GM19468 (cell line): ENCODE results near the gene FGF21.

Experiments used
- ATAC-seq: cut with Tn5 transposase; IDR thresholded peaks from one replicate; pipeline ENCODE4 v1.9.1; 2021; ENCODE audit warnings: mild to moderate bottlenecking, moderate library complexity, moderate number of reproducible peaks; ENCODE audit not compliant: unreplicated experiment; ENCODE audit errors: extremely low read depth

Gene FGF21

DNA sequence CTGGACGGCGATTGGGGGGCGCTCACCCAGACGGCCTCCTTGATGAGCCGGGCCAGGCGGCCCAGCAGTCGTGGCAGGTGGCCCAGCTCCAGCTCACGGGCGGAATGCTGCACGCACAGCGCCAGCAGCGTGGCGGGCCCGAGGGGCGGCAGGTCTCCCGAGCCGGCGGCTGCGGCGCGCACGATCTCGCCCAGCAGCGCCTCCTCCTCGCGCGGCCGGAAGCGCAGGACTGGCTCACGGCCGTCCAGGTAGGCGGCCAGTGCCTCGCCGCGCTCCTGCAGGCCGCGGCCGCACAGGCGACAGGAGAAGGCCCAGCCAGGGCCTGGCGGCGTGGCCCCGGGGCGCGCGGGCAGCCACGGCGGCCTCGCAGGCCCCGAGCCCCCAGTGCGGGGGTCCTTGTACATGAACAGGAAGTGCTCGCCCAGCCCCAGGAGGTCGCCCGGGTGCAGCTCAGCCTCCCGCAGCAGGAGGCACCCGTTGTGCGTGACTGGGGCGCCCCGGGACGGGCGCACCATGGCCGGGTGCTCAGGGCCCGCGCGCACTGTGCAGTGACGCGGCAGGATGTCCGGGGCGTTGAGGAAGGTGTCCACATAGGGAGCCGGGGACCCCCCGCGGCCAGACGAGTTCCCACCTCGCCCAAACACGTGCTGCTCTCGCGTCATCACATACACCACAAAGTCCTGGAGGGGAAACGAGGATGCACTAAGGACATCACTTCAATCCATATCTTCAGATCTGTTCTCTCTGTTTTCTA is 26.2 kb upstream of the FGF21 start:
- no peak for ATAC-seq

DNA sequence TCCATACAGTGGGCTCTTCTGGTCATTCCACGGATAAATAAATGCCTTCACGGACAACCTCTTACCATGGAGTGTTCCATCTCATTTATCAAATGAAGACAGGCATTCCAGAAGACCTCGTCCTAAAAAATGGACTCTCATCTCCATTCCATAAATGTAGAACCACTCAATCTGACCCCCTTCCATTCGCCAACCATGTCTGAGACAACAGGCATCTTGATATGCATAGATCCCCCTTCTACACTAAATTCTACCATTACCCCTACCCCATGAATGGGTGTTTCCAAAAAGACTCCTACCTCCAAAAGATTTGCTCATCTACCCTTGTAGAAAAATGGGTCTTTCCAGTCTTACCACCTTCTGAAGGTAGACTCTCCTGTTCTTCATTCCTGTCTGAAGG is 23.9 kb upstream of the FGF21 start:
- ATAC-seq, result no peak

DNA sequence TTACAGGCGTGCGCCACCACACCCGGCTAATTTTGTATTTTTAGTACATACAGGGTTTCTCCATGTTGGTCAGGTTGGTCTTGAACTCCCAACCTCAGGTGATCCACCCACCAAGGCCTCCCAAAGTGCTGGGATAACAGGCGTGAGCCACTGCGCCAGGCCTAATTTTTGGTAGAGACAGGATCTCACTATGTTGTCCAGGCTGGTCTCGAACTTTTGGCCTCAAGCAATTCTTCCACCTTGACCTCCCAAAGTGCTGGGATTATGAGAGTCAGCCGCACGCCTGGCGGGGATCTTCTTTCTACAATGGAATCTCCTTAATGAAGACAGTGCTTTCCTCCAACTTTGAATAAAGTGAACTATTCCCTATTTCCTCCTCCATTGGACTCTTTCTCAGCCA is 20.7 kb upstream of the FGF21 start:
- ATAC-seq, result no peak

GRCh38 chr19:48735031-48735615 is 20.2 kb upstream of the FGF21 start:
- no peak for ATAC-seq

DNA sequence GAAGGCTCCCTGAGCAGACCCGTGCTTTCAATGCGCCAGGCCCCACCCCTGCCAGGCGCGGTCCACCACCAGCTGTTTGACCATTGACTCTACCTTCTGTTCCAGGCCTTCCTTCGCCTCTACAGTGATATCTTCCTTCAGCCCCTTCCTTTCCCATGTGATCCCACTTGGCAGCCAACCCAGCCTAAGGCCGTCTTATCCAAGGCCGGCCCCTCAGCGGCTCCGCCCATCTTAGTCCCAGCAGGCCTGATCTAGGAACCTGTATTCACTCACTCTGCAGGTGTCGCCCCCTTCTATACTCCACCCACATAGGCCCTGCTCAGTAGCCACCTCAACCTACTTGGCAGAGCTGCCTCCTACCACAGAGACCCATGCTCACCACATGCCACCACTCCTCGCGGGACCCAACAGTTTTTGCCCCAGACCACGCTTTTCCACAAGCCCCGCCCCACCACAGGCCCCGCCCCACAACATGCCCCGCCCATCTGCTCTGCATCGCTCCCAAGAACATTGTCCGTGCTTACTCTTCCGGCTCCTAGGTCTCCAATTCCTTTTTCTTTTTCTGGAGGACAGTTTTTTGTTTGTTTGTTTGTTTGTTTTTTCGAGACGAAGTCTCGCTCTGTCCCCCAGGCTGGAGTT is 17.8 kb upstream of the FGF21 start:
- no peak for ATAC-seq

GRCh38 chr19:48738557-48739403 is 16.5 kb upstream of the FGF21 start:
- ATAC-seq, result peak; percentile 19

- no peak for ATAC-seq
These were observed 15.7 kb upstream of the FGF21 start for GRCh38 chr19:48739404-48740163.

DNA sequence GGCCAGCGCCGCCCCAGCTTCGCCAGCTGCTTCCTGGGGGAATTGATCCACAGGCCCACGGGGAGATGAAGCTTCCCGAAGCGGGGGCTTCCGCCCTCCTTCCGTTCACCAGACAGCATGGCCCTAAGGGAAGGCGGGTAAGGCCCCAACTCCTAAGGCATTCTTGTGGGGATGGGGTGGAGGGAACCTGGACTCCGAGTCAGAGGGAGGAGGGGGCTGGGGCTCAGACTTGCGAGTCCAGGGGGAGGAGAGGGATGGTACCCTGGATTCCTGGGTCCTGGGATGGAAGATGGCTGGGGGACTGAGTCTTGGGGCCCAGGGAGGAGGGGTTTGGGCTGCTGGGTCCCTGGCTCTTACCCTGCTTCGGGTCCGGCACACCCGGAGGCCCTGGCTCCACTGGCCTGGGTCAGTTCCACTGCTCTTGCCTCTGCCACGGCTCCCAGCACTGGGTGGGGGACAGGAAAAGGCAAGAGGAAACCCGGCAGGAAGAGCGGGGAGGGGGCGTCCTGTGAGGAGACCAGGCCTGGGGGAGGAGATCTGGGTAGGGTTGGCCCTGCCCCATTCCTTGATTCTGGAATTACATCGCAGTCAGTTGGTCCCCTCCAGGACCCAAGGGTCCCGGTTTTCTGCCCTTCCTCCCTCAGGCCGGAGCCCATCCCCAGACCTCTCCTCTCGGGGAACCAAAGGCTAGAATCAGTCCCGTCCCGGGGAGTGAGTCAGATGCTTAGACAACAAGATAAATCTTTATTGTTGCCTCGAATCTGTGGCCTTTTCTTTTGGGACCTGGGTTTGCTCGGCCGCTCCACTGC is 15.0 kb upstream of the FGF21 start, which contains the start of gene RASIP1:
Gene RASIP1 (minus strand): TSS at position 447 of the 809 bp plus-strand sequence. CDS start 328 bp downstream, at position 119.
- ATAC-seq, result no peak

DNA sequence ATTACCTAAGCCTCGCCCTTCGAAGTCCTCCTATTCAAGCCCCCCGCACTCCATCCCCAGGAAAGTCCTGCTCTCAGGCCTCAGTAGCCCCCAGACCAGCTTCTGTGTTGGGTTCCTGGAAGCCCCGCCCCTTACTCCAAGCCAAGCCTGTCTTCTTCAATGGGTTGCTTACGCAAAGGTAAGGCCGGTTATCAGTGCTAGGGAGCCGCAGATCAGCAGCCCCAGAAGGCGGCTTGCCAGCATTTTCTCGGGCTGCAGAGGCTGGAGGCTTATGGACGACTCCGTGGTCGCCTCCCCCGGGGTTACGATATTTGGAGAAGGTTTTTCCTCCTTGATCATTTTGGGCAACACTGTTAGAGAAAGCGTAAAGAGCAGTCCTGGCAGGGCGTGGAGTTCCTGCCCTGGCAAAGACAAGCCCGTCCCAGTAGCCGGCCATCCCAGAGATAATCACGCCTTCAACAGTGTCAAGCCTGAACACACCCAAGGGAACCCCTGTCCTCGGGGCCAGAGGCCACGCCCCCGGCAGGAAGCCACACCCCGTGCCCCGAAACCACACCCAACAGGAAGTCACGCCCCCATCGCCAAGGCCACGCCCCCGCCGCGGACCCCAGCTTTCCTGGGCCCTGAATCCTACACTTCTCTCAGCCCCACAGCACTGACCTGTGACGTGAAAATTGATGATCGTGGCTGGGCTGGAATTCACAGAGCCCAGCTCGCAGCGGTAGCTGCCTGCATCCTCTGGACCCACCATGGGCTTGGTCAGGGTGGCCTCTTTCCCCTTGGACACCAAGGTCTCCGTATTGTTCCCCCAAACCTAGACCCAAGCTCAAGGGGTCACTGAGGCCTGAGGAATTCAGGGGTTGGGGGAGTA is 14.0 kb upstream of the FGF21 start:
- no peak for ATAC-seq

- ATAC-seq, result no peak
These were observed 13.2 kb upstream of the FGF21 start for GRCh38 chr19:48742096-48742495.

GRCh38 chr19:48745208-48745995 is 9.9 kb upstream of the FGF21 start:
- ATAC-seq, result no peak

DNA sequence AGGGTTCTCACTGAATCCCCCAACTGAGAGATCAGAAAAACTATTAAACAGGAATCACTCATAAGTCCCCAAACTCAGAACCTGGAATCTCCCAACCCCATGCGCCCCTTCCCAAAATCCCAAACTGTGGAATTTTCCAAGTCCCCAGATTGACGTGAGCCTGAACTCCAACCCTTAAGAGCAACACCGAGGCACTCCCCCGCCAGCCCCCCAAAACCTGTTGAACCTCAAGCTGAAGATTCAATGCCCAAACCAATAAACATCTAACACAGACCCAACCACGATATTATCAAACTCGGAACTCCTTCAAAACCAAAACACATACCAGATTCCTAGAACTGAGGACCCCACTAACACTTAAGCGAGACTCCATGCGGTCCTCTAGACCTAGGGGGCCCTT is 9.2 kb upstream of the FGF21 start:
- no peak for ATAC-seq

DNA sequence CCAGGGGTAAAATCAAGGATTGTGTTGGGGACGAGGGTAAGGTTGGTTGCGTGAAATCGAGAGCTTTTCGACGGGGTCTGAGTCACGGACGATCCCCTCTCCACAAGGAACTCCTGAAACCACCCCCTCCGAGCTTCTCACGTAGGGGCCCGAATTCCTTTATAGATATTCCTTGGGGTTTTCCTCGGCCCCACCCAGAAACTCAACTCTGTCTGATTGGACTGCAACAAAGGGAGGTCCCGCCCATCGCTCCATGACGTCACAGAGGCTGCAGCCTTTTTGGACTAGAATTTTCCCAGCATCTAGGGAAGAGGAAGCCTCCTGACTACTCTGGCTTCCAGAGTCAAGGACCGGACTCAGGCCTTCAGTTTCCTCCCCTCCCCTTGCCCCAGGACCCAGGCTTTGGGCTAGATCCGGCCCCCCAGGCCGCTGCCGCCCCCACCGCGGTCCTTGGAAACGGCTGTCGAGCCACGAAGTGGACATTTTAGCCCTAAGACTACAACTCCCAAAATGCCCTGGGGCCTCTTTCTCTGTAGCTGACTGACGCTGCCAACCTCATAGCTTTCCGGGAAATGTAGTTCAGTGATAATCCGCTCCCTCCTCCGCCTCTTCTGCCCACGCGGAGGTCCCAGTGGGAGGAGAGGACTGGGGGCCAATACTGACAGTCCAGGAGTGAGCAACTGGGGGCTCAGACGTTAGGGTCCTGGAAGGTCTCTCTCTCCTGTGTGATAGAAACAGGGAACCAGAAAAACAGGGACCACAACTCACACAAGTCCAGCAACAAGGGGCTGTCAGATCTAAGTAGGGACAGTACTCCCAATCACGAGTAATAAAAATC is 8.4 kb upstream of the FGF21 start, which contains the start of gene IZUMO1:
Gene IZUMO1 (minus strand): TSS at position 172 of the 838 bp plus-strand sequence. CDS start 1,050 bp downstream, outside the sequence.
- ATAC-seq, result no peak

DNA sequence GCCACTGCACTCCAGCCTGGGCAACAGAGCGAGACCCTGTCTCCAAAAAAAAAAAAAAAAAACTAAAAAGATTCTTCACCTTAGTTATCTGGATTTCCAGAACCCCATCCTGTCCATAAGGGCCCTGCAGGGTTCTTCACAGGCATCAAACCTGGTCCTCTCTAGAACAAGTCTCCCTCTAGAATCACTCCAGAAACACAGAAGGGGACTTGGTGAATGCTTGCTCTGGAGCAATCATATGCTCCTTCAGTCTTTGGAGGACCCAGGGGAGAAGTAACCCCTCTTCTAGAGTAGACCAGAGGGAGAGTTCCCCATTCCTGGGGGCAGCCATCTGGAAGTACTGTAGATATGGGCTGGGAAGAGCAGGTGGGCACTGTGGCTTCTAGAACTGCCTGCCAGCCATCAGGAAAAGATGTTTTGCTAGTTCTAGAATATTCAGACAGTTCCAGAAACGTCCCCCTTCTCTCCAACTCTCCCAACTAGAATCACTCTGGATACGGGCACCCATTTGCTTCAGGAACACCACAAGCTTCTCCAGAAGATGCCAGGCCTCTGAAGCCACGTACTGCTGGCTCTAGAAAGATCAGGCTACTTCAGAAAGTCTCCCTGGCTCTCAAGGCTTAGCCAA is 5.6 kb upstream of the FGF21 start:
- no peak for ATAC-seq

- no peak for ATAC-seq
These were observed 5.0 kb upstream of the FGF21 start for GRCh38 chr19:48750351-48750750.
